ENCODE results near the gene ZBTB21. TPM values are rescaled to one million over a fixed set of nuclear protein-coding genes. Genes with fewer than 3 reads are reported as not detected.

Gene ZBTB21
- total and polyA plus RNA-seq, 9 donors: 4.1 to 41.4 (median 21.9) TPM

DNA sequence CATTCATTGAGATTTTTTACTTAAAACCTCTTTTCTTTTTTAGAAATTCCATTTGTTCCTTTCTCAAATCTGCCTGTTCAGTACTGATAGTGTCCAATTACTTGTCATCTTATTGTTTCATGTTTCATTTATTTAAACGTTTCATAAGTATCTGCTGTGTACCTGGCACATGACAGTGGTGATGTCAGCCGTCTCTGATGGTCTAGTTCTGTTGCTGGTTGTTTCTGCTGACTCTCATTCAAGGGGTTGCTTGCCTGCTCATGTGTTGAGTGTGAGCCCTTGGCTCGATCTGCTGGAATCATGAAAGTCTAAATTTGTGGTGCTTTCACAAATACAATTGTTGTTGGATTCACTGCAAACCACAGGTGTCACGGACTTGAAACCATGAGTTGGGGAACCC, 30.8 kb downstream of the ZBTB21 start:
- H3K27me3 ChIP-seq: no peaks in the 10 kb centered on the region
- no peaks in the 10 kb centered on the region for H3K9me3 ChIP-seq
- no peak overlapping the region for H3K4me3 ChIP-seq
- intact Hi-C loops (cut with DNase I): no loop called here
- WGBS, 3 donors: 66 to 92% (median 86%) methylated on average over 4 of the region's 4 CpGs
- no peak for DNase-seq
- H3K4me1 ChIP-seq (ENCODE audit: insufficient read depth): no peaks in the 10 kb centered on the region
- H3K27ac ChIP-seq: no peak overlapping the region
- TF ChIP-seq EP300 (IDR thresholded peaks at IDR 0.05): no peak
- no peak for TF ChIP-seq POLR2A (IDR thresholded peaks at IDR 0.05)
- TF ChIP-seq, protein P1, sequence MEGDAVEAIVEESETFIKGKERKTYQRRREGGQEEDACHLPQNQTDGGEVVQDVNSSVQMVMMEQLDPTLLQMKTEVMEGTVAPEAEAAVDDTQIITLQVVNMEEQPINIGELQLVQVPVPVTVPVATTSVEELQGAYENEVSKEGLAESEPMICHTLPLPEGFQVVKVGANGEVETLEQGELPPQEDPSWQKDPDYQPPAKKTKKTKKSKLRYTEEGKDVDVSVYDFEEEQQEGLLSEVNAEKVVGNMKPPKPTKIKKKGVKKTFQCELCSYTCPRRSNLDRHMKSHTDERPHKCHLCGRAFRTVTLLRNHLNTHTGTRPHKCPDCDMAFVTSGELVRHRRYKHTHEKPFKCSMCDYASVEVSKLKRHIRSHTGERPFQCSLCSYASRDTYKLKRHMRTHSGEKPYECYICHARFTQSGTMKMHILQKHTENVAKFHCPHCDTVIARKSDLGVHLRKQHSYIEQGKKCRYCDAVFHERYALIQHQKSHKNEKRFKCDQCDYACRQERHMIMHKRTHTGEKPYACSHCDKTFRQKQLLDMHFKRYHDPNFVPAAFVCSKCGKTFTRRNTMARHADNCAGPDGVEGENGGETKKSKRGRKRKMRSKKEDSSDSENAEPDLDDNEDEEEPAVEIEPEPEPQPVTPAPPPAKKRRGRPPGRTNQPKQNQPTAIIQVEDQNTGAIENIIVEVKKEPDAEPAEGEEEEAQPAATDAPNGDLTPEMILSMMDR (IDR thresholded peaks at IDR 0.05): no peak
- H3K36me3 ChIP-seq: no peaks in the 10 kb centered on the region

DNA sequence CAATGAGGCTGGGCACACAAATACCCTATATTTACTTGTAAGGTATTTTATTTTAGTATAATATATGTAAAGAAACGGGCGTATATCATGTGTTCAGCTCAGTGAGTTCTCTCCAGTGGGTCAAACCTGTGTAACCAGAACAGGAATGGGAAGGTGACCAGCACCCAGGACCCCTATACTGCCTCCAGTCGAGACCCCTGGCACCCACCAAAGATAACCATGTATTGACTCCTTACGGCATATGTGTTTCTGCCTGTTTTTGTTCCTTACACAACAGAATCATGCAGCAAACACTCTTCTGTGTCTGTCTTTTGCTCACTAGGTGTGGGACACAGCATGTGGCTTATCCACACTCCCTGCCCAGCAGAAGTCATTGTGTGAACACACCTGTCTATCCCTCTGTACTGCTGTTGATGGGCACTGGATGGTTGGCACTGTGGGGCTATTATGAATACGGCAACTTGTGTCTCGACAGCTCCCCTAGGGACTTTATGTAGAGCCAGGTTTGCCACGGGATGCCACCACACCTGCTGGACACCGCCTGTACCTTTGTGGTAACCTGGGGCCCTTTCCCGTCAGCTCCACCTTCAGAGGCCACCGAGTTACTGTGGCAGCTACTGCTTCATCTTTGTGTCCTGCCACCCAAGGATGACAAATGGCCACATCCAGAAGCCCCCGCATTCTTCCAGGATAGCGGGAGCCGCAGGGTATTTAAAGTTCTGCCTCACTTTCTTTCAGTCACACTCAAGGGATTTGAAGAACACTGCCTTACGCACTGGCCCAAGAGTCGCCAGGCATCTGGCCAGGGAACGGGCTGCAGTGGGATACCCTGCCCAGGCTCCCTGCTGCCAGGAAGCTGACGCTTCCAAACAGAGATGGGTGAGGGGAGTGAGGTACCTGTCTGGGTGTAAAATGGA, 32.9 kb downstream of the ZBTB21 start:
- H3K36me3 ChIP-seq: no peaks in the 10 kb centered on the region
- intact Hi-C loops (cut with DNase I): no loop called here
- TF ChIP-seq, protein P1 (IDR thresholded peaks at IDR 0.05): no peak
- TF ChIP-seq POLR2A (IDR thresholded peaks at IDR 0.05) (no peak), EP300 (IDR thresholded peaks at IDR 0.05) (no peak)
- no peaks in the 10 kb centered on the region for H3K4me1 ChIP-seq (ENCODE audit: insufficient read depth)
- H3K4me3 ChIP-seq: no peak overlapping the region
- WGBS, 3 donors: 86 to 91% (median 90%) methylated on average over 17 of the region's 17 CpGs
- no peak overlapping the region for H3K27ac ChIP-seq
- H3K27me3 ChIP-seq: no peaks in the 10 kb centered on the region
- H3K9me3 ChIP-seq: no peaks in the 10 kb centered on the region
- no peak for DNase-seq

DNA sequence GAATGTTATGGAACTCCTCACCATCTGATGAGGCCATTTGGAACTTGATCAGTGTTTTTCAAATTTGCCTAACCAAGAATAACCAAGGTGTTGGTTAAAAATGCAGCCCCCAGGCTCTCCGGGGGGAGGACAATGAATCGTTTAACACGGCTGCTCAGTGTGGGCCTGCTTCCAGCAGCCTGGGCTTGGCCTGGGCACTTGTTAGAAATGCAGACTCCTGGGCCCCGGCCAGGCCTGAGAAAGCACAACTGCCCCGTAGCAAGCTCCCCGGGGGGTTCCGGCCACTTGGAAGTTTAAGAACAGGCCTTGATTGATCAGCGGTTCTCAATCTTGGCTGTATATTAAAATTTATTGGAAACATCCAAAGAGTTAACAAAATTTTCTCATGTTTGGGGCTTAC, 33.5 kb downstream of the ZBTB21 start:
- no peaks in the 10 kb centered on the region for H3K36me3 ChIP-seq
- H3K9me3 ChIP-seq: no peaks in the 10 kb centered on the region
- TF ChIP-seq EP300 (IDR thresholded peaks at IDR 0.05): no peak
- TF ChIP-seq, protein P1 (IDR thresholded peaks at IDR 0.05): no peak
- no peak for TF ChIP-seq POLR2A (IDR thresholded peaks at IDR 0.05)
- DNase-seq: no peak
- H3K27me3 ChIP-seq: no peaks in the 10 kb centered on the region
- H3K4me1 ChIP-seq (ENCODE audit: insufficient read depth): no peaks in the 10 kb centered on the region
- intact Hi-C loops (cut with DNase I): no loop called here
- no peak overlapping the region for H3K27ac ChIP-seq
- no peak overlapping the region for H3K4me3 ChIP-seq
- 75 to 90% (median 88%) methylated on average over 8 of the region's 8 CpGs for WGBS, 3 donors

DNA sequence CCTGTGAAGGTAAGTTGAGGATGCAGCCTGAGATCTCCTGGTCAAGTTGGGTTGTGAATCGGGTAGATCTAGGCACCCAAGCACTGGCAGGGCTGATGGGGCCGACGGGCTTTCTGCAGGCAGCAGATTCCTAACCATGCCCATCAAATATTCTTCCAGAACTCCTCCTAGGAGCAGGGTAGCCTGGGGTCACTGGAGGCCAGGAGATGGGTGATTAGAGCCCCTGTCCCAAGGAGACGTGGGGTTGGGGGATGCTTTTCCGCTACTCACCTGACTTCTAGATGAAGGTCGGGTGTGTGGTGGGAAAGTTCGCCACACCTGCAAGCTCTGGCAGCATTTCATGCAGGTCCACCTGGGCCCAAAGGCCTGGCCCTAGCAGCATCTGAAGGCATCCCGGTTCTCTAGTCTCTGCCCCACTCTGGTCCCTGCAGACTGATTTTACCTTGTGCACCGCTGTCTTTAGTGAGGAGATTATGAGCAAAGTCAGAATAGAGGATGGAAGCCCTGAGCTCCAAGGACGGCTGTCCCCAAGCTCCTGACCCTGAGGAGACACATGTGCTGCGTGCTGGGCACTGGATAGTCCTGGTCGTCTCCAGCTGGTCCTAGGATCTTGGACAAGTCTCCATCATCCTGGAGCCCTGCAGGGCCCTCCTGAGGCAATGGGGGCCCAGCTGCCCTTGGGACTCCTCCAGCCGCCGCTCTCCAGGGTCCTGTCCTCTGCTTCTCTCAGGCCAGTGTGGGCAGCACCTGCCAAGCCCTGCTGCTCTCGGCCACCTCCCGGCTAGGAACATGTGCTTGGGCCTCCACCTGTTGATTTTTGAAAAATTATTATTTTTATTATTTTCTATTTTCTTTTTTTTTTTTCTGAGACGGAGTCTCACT, 34.5 kb downstream of the ZBTB21 start:
- H3K27ac ChIP-seq: no peak overlapping the region
- DNase-seq: no peak
- intact Hi-C loops (cut with DNase I): no loop called here

More for the DNA sequence above, 34.5 kb downstream of the ZBTB21 start:
- no peaks in the 10 kb centered on the region for H3K4me1 ChIP-seq (ENCODE audit: insufficient read depth)
- TF ChIP-seq POLR2A (IDR thresholded peaks at IDR 0.05) (no peak), EP300 (IDR thresholded peaks at IDR 0.05) (no peak)
- TF ChIP-seq, protein P1 (IDR thresholded peaks at IDR 0.05): no peak
- no peaks in the 10 kb centered on the region for H3K9me3 ChIP-seq
- no peak overlapping the region for H3K4me3 ChIP-seq
- no peaks in the 10 kb centered on the region for H3K36me3 ChIP-seq
- WGBS, 3 donors: 83 to 88% (median 87%) methylated on average over 17 of the region's 17 CpGs
- H3K27me3 ChIP-seq: no peaks in the 10 kb centered on the region
